Measurements from ENCODE around the gene CHAC1.

DNA sequence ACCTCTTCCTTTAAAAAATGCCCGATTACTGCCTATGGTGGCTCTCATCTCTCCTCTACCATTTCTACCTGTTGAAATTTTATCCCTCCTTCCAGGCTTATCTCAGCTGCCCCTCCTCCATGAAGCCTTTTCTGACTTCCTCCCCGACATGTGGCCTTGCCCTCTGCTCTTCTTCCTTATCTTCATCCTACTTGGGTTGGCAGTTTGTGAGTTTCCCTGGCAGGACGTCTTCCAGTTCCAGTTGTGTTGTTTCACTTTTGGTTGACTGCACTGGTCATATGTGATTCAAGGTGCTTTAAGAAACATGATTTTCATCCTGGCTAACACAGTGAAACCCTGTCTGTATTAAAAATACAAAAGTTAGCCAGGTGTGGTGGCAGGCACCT is 19.8 kb upstream of the CHAC1 start:
- TF ChIP-seq, protein P1, sequence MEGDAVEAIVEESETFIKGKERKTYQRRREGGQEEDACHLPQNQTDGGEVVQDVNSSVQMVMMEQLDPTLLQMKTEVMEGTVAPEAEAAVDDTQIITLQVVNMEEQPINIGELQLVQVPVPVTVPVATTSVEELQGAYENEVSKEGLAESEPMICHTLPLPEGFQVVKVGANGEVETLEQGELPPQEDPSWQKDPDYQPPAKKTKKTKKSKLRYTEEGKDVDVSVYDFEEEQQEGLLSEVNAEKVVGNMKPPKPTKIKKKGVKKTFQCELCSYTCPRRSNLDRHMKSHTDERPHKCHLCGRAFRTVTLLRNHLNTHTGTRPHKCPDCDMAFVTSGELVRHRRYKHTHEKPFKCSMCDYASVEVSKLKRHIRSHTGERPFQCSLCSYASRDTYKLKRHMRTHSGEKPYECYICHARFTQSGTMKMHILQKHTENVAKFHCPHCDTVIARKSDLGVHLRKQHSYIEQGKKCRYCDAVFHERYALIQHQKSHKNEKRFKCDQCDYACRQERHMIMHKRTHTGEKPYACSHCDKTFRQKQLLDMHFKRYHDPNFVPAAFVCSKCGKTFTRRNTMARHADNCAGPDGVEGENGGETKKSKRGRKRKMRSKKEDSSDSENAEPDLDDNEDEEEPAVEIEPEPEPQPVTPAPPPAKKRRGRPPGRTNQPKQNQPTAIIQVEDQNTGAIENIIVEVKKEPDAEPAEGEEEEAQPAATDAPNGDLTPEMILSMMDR (conservative IDR thresholded peaks at IDR 0.05; ENCODE audit: low read depth, low read length): no peak
- TF ChIP-seq EZH2 (IDR thresholded peaks at IDR 0.05; ENCODE audit: borderline replicate concordance, low read depth, low read length, poor library complexity, severe bottlenecking): no peak
